Keratinocyte (primary cell): Measurements from ENCODE around the gene NEU2. TPM values are rescaled to one million over a fixed set of nuclear protein-coding genes. Genes with fewer than 3 reads are reported as not detected.

Experiments used
- DNase-seq: peaks from one replicate; pipeline ENCODE4 v3.0.0-alpha.2; 2011; ENCODE audit warnings: low read depth, missing footprints, low spot score
- FAIRE-seq: peaks from 2 replicates; lab custom pipeline; 2011; peaks lifted over from hg19 to GRCh38; lab: Jason Lieb, UNC
- H2AFZ ChIP-seq: 2 replicates; pipeline ENCODE4 v1.6.0; 2012; ENCODE audit warnings: low read length, control low read depth, inconsistent platforms; ENCODE audit not compliant: control insufficient read depth
- H3K27ac ChIP-seq: 2 replicates; pipeline ENCODE4 v1.5.1; 2011; ENCODE audit warnings: low read length; ENCODE audit not compliant: control insufficient read depth, insufficient read depth
- H3K27me3 ChIP-seq: 3 replicates; pipeline ENCODE4 v1.6.0; 2011; ENCODE audit warnings: low read length; ENCODE audit not compliant: control insufficient read depth, insufficient read depth; ENCODE audit errors: extremely low read depth
- H3K36me3 ChIP-seq, 2 experiments: 2 replicates in 1 of 2; 3 replicates in 1 of 2; pipeline ENCODE4 v1.5.1; 2011; ENCODE audit warnings: low read length in 2 of 2, mild to moderate bottlenecking in 1 of 2; ENCODE audit not compliant: control insufficient read depth in 2 of 2, insufficient read depth in 2 of 2; ENCODE audit errors: extremely low read depth in 1 of 2
- H3K4me1 ChIP-seq: 3 replicates; pipeline ENCODE4 v1.5.1; 2011; ENCODE audit warnings: low read length; ENCODE audit not compliant: control insufficient read depth, insufficient read depth; ENCODE audit errors: extremely low read depth
- H3K4me2 ChIP-seq: 3 replicates; pipeline ENCODE4 v1.6.0; 2011; ENCODE audit warnings: low read depth, low read length; ENCODE audit not compliant: control insufficient read depth, insufficient read depth; ENCODE audit errors: extremely low read depth
- H3K4me3 ChIP-seq, 3 experiments: fragments of 200-600 bp in 1 of 3; sonication (generic) in 1 of 3; 2 replicates in 2 of 3; 3 replicates in 1 of 3; pipeline ENCODE4 v1.5.1; 2011 to 2016; ENCODE audit warnings: low read length in 3 of 3, mild to moderate bottlenecking in 3 of 3, control low read depth in 2 of 3, inconsistent platforms in 1 of 3, low read depth in 1 of 3, mixed read lengths in 1 of 3, mixed run types in 1 of 3, moderate library complexity in 1 of 3; ENCODE audit not compliant: control insufficient read depth in 2 of 3, insufficient read depth in 2 of 3; ENCODE audit errors: extremely low read depth in 1 of 3
- H3K79me2 ChIP-seq: 2 replicates; pipeline ENCODE4 v1.6.0; 2012; ENCODE audit warnings: low read length; ENCODE audit not compliant: control insufficient read depth, insufficient read depth
- H3K9ac ChIP-seq: 3 replicates; pipeline ENCODE4 v1.6.0; 2011; ENCODE audit warnings: low read length; ENCODE audit not compliant: control insufficient read depth, insufficient read depth; ENCODE audit errors: extremely low read depth
- H3K9me1 ChIP-seq: 3 replicates; pipeline ENCODE4 v1.6.0; 2011; ENCODE audit warnings: low read length; ENCODE audit not compliant: control insufficient read depth, insufficient read depth; ENCODE audit errors: extremely low read depth
- H3K9me3 ChIP-seq: 2 replicates; pipeline ENCODE4 v1.5.1; 2012; ENCODE audit warnings: low read depth, low read length; ENCODE audit not compliant: control insufficient read depth
- H4K20me1 ChIP-seq: 3 replicates; pipeline ENCODE4 v1.6.0; 2011; ENCODE audit warnings: low read length; ENCODE audit not compliant: control insufficient read depth, insufficient read depth; ENCODE audit errors: extremely low read depth
- EZH2 ChIP-seq: IDR thresholded peaks from one replicate; pipeline ENCODE4 v1.6.1; 2012; ENCODE audit warnings: inconsistent platforms, mild to moderate bottlenecking, low read length, moderate library complexity
- dilution Hi-C: fragments of 300-500 bp; cut with MboI; formaldehyde crosslinking; loops from one replicate; pipeline ENCODE4 v1.7.0; 2020; ENCODE audit warnings: low sequenced_read_pairs; ENCODE audit not compliant: extremely low pct_ligation_motif_present
- polyA plus RNA-seq, 5 experiments: library from polyadenylated mRNA; depleted of rRNA in 3 of 5; stranded (reverse) in 3 of 5; stranded (forward) in 1 of 5; unstranded in 1 of 5; fragments of >200 nt; gene quantifications; 1 replicate in 1 of 5; 2 replicates in 3 of 5; 3 replicates in 1 of 5; pipeline versions ENCODE4 v1.2.1 to v1.2.3, GENCODE V29; 2011 to 2012; ENCODE audit warnings: missing spikeins in 2 of 5, low read depth in 1 of 5, low replicate concordance in 1 of 5
- TF ChIP-seq, protein P1 (sequence below), 3 experiments: IDR thresholded peaks in 1 of 3; conservative IDR thresholded peaks in 1 of 3; optimal IDR thresholded peaks in 1 of 3; 2 replicates in 2 of 3; 3 replicates in 1 of 3; pipeline versions ENCODE3 to v1.5.1; 2011; ENCODE audit warnings: low read length in 3 of 3, mild to moderate bottlenecking in 3 of 3, moderate library complexity in 2 of 3, control low read depth in 1 of 3, inconsistent platforms in 1 of 3; ENCODE audit not compliant: insufficient read depth in 2 of 3; ENCODE audit errors: extremely low read depth in 1 of 3

The NEU2 gene
- polyA plus RNA-seq, 1 donor (not counting 4 experiments of a cell fraction or from before 2014, with no cell fraction given): not detected

DNA sequence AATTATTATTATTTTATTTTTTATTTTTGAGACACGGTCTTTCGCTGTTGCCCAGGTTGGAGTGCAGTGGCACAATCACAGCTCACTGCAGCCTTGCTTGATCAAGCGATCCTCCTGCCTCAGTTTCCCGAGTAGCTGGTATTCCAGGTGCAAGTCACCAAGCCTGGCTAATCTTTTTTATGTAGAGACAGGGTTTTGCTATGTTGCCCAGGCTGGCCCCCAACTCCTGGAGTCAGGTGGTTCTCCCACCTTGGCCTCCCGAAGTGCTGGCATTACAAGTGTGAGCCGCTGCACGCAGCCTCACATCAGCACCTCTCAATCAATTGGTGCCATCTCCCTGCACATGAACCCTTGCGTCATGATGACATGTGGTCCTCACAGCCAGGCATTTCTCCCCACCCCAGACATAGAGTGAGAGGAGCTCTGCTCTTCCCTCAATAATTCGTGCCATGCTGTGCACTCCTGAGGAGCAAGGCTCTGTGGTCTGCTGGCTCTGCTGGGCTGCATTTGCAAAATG lies 33.5 kb downstream of the NEU2 start:
- no peak overlapping the region for H3K4me3 ChIP-seq
- dilution Hi-C loops: no loop called here
- DNase-seq (no peak), FAIRE-seq (no peak)
- no peaks in the 10 kb centered on the region for H3K36me3 ChIP-seq
- H3K9me3 ChIP-seq: no peaks in the 10 kb centered on the region
- no peak overlapping the region for H3K9ac ChIP-seq
- peaks cover 5% of the 10 kb centered on the region for H3K4me1 ChIP-seq
- no peaks in the 10 kb centered on the region for H4K20me1 ChIP-seq
- no peak overlapping the region for H2AFZ ChIP-seq
- no peaks in the 10 kb centered on the region for H3K79me2 ChIP-seq
- no peak overlapping the region for H3K27ac ChIP-seq
- H3K9me1 ChIP-seq: no peaks in the 10 kb centered on the region
- no peak for TF ChIP-seq EZH2
- TF ChIP-seq, protein P1, sequence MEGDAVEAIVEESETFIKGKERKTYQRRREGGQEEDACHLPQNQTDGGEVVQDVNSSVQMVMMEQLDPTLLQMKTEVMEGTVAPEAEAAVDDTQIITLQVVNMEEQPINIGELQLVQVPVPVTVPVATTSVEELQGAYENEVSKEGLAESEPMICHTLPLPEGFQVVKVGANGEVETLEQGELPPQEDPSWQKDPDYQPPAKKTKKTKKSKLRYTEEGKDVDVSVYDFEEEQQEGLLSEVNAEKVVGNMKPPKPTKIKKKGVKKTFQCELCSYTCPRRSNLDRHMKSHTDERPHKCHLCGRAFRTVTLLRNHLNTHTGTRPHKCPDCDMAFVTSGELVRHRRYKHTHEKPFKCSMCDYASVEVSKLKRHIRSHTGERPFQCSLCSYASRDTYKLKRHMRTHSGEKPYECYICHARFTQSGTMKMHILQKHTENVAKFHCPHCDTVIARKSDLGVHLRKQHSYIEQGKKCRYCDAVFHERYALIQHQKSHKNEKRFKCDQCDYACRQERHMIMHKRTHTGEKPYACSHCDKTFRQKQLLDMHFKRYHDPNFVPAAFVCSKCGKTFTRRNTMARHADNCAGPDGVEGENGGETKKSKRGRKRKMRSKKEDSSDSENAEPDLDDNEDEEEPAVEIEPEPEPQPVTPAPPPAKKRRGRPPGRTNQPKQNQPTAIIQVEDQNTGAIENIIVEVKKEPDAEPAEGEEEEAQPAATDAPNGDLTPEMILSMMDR (optimal IDR thresholded peaks at IDR 0.05 in 1 of 3, IDR thresholded peaks at IDR 0.05 in 1 of 3, conservative IDR thresholded peaks at IDR 0.05 in 1 of 3; ENCODE audit: extremely low read depth in 1 of 3, insufficient read depth in 2 of 3, low read length in 3 of 3): no peak
- H3K27me3 ChIP-seq: no peaks in the 10 kb centered on the region
- no peak overlapping the region for H3K4me2 ChIP-seq

DNA sequence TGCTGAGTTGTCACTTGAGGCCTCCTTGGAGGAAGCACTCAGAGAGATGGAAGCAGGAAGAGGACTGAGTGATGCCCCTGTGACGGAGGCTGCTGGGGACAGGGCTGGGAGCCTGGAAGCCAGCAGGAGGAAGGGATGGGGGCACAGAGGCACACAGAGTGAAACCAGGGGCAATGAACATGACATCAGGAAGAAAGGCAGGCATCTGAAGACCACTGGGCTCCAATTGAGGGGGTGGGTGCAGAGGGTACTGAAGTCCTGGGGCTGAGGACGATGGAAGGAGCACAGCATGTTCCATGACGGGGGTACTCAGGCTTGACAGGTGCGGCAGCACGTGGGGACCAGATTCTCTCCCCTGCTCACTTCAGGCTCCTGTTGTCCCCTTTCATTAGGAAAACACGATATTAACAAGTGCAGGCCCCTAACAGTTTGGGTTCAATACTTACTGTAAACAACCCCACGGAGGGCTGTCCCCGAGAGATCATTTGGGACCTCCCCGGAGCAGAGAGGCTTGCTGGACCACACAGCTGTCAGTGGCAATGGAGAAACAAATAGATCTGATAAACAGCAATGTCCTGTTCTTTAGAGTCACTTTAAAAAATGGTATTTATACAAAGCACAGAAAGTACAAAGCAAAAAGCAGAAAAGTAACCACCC lies 36.4 kb downstream of the NEU2 start:
- dilution Hi-C loops: no loop called here
- Histone ChIP-seq H3K36me3 (no peaks in the 10 kb centered on the region), H3K4me1 (peaks cover 5% of the 10 kb centered on the region), H3K79me2 (no peaks in the 10 kb centered on the region), H3K4me3 (no peak overlapping the region), H3K9ac (no peak overlapping the region), H3K9me3 (peaks cover 2% of the 10 kb centered on the region), H3K9me1 (no peaks in the 10 kb centered on the region), H2AFZ (no peak overlapping the region), H3K4me2 (no peak overlapping the region), H4K20me1 (no peaks in the 10 kb centered on the region), H3K27me3 (no peaks in the 10 kb centered on the region), H3K27ac (no peak overlapping the region)
- FAIRE-seq: no peak
- no peak for DNase-seq
- no peak for TF ChIP-seq EZH2
- TF ChIP-seq, protein P1 (optimal IDR thresholded peaks at IDR 0.05 in 1 of 3, IDR thresholded peaks at IDR 0.05 in 1 of 3, conservative IDR thresholded peaks at IDR 0.05 in 1 of 3; ENCODE audit: extremely low read depth in 1 of 3, insufficient read depth in 2 of 3, low read length in 3 of 3): no peak
